ENCODE measurements around the gene DHCR24. TPM values are rescaled to one million over a fixed set of nuclear protein-coding genes. Genes with fewer than 3 reads are reported as not detected.

The DHCR24 gene
- total RNA-seq, 1 experiment from 2014 or later, result 337 TPM

DNA sequence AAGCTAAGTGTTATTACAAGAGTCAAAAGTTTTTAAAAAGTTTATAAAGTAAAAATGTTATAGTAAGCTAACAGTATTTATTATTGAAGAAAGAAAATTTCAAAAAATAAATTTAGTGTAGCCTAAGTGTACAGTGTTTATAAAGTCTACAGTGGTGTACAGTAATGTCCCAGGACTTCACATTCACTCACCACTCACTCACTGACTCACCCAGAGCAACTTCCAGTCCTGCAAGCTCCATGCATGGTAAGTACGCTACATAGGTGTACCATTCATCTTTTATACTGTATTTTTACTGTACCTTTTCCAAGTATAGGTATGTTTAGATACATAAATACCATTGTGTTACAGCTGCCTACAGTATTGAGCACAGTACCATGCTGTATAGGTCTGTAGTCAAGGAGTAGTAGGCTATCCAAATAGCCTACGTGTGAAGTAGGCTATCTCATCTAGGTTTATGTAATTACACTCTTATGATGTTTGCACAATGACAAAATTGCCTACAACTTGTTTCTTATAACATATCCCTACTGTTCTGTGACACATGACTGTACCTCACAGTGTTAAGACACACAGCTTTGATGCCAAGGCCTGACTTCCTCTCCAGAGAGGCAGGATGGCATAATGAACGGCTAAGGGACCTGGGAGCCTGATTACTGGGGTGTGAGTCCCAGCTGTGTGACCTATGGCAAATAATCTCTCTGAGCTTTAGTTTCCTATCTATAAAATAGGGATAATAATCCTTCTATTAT is 12.7 kb downstream of the DHCR24 start:
- TF ChIP-seq TEAD4 (CRISPR knock-in tag; IDR thresholded peaks at IDR 0.05), result no peak
- TF ChIP-seq ZNF121 (CRISPR knock-in tag; IDR thresholded peaks at IDR 0.05), result no peak
- TF ChIP-seq FOXJ3 (CRISPR knock-in tag; IDR thresholded peaks at IDR 0.05; ENCODE audit: borderline replicate concordance), result no peak
- TF ChIP-seq, protein P1, sequence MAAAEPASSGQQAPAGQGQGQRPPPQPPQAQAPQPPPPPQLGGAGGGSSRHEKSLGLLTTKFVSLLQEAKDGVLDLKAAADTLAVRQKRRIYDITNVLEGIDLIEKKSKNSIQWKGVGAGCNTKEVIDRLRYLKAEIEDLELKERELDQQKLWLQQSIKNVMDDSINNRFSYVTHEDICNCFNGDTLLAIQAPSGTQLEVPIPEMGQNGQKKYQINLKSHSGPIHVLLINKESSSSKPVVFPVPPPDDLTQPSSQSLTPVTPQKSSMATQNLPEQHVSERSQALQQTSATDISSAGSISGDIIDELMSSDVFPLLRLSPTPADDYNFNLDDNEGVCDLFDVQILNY (CRISPR knock-in tag; IDR thresholded peaks at IDR 0.05), result no peak
- no peak for TF ChIP-seq MYBL2 (CRISPR knock-in tag; IDR thresholded peaks at IDR 0.05)
- TF ChIP-seq, protein P2, sequence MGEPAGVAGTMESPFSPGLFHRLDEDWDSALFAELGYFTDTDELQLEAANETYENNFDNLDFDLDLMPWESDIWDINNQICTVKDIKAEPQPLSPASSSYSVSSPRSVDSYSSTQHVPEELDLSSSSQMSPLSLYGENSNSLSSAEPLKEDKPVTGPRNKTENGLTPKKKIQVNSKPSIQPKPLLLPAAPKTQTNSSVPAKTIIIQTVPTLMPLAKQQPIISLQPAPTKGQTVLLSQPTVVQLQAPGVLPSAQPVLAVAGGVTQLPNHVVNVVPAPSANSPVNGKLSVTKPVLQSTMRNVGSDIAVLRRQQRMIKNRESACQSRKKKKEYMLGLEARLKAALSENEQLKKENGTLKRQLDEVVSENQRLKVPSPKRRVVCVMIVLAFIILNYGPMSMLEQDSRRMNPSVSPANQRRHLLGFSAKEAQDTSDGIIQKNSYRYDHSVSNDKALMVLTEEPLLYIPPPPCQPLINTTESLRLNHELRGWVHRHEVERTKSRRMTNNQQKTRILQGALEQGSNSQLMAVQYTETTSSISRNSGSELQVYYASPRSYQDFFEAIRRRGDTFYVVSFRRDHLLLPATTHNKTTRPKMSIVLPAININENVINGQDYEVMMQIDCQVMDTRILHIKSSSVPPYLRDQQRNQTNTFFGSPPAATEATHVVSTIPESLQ (CRISPR knock-in tag; IDR thresholded peaks at IDR 0.05), result no peak
- TF ChIP-seq E2F1 (CRISPR knock-in tag; IDR thresholded peaks at IDR 0.05), result no peak
- TF ChIP-seq, protein P3, sequence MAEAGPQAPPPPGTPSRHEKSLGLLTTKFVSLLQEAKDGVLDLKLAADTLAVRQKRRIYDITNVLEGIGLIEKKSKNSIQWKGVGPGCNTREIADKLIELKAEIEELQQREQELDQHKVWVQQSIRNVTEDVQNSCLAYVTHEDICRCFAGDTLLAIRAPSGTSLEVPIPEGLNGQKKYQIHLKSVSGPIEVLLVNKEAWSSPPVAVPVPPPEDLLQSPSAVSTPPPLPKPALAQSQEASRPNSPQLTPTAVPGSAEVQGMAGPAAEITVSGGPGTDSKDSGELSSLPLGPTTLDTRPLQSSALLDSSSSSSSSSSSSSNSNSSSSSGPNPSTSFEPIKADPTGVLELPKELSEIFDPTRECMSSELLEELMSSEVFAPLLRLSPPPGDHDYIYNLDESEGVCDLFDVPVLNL (CRISPR knock-in tag; IDR thresholded peaks at IDR 0.05; ENCODE audit: borderline replicate concordance, low read depth), result no peak
- TF ChIP-seq HMGA2 (CRISPR knock-in tag; IDR thresholded peaks at IDR 0.05), result no peak
- no peak for TF ChIP-seq JAZF1 (CRISPR knock-in tag; IDR thresholded peaks at IDR 0.05)
- TF ChIP-seq RORB (CRISPR knock-in tag; IDR thresholded peaks at IDR 0.05), result no peak
- DNase-seq (ENCODE audit: low spot score), result no peak
- Mint-ChIP-seq H3K27me3 (ENCODE audit: low read depth) (no peaks in the 10 kb centered on the region), H3K4me1 (peaks cover 3% of the 10 kb centered on the region; the same call in 1 of the 2 replicates), H3K4me3 (no peak overlapping the region), H3K9me3 (no peaks in the 10 kb centered on the region), H3K36me3 (peaks cover 65% of the 10 kb centered on the region), H3K27ac (no peak overlapping the region)
- ATAC-seq, result no peak
- CTCF ChIA-PET, result interaction anchor here (1.1 to 1.9 kb wide), 2 partner anchors 71 to 148 kb away, joined by 3 to 5 read pairs; no protein-coding TSS in a partner anchor
- POLR2A ChIA-PET, result no interaction called here

- ChIA-PET CTCF (interaction anchor here (0.8 to 2.1 kb wide), 5 partner anchors 14 to 150 kb away, joined by 3 to 7 read pairs (median 4); no protein-coding TSS in a partner anchor), POLR2A (no interaction called here)
- peak; percentile 60 for ATAC-seq
These were observed 15.0 kb downstream of the DHCR24 start for GRCh38 chr1:54872036-54872331.

More at GRCh38 chr1:54872036-54872331, 15.0 kb downstream of the DHCR24 start:
- no peak overlapping the region for H3K4me3 Mint-ChIP-seq
- no peaks in the 10 kb centered on the region for H3K27me3 Mint-ChIP-seq (ENCODE audit: low read depth)
- H3K27ac Mint-ChIP-seq, result no peak overlapping the region
- TF ChIP-seq ZNF425 (CRISPR knock-in tag; conservative IDR thresholded peaks at IDR 0.05), result no peak
- TF ChIP-seq ZBTB21 (CRISPR knock-in tag; IDR thresholded peaks at IDR 0.05; ENCODE audit: borderline replicate concordance), result no peak
- no peak for TF ChIP-seq NFE2L1 (CRISPR knock-in tag; IDR thresholded peaks at IDR 0.05)
- no peak for TF ChIP-seq FOXK1 (CRISPR knock-in tag; IDR thresholded peaks at IDR 0.05)
- TF ChIP-seq ZNF138 (CRISPR knock-in tag; conservative IDR thresholded peaks at IDR 0.05), result no peak
- TF ChIP-seq CBFB (CRISPR knock-in tag; IDR thresholded peaks at IDR 0.05; ENCODE audit: low read depth), result no peak
- TF ChIP-seq ATF3 (CRISPR knock-in tag; conservative IDR thresholded peaks at IDR 0.05), result no peak
- TF ChIP-seq RELA (CRISPR knock-in tag; IDR thresholded peaks at IDR 0.05; ENCODE audit: borderline replicate concordance), result no peak
- H3K9me3 Mint-ChIP-seq, result no peaks in the 10 kb centered on the region
- no peak for DNase-seq (ENCODE audit: low spot score)
- peaks cover 3% of the 10 kb centered on the region; the same call in 1 of the 2 replicates for H3K4me1 Mint-ChIP-seq
- peaks cover 79% of the 10 kb centered on the region for H3K36me3 Mint-ChIP-seq
